Germinal center (tissue), 1 donor: ENCODE results near the gene FAAP20.

Source experiments
- DNase-seq: peaks from one replicate; pipeline ENCODE4 v3.0.0; 2012; ENCODE audit warnings: mixed read lengths, low spot score

Gene FAAP20

DNA sequence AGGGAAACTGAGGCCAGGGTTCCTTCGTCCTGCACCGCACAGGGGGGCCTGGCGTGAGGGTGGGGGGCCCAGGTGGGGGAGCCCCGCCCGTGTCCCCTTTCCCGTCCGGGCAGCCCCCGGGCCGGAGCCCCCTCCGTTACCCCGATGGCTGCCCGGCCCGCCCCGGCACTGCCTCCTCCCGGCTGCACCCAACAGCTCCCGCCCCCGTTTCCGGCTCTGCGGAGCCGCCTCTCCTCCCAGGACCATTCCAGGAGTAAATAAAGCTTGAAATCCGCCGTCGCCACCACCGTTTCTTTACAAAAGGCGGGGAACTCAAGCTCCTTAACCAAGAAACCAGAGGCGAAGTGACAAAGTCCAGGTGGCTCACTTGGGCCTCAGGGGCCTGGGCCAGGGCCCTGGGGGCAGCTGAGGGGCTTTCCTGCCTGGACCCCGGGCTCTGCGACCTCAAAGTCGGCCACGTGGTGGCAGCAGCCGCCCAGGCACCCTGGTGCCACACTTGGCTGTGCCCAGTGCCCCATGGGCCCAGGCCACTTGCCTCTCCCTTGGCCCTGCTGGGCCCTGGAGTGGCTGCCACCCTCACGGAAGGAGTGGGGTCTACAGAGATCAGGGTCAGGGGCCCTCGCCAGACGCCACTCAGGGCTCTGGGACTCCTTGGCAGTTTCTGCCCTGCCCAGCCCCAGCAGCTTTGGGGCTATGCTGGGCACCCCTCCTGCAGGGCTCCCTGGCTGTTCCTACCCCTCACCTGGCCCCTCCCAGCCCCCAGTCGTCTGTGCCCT, 514 bp upstream of the FAAP20 start:
- peak; percentile 90 for DNase-seq

DNA sequence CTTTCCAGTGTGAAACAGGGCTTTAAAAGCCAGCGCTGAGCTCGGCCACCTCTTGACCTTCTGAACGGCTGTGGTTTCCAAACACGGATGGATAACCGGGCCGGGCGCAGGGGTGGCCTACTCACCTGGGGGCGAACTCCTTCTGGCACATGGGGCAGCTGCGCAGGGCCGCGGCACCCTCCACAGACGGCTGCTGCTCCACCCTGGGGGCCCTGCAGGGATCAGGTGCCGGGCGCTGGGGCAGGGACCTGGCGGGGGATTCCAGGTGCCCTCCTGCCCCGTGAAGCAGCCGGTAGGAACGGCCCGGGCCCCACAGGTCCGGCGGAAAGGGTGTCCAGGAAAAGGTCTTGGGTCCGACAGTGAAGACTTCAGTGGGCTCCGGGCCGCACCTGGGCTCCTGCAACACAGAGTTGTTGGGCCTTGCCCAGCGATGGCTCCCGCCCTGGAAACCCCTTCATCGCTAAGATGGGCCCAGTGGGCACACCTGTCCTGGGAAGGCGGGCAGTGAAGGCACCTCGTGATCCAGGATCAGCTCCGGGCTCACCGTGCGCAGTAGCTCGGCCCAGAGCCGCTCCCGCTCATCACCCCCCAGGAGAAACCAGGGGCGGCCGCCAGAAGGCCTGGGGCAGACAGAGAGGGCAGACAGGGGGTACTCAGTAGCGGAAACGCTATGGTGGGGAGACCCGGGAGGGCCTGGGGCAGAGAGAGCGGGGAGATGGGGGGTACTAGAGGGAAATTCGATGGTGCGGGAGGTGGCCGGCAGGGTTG, 874 bp downstream of the FAAP20 start:
- no peak for DNase-seq

DNA sequence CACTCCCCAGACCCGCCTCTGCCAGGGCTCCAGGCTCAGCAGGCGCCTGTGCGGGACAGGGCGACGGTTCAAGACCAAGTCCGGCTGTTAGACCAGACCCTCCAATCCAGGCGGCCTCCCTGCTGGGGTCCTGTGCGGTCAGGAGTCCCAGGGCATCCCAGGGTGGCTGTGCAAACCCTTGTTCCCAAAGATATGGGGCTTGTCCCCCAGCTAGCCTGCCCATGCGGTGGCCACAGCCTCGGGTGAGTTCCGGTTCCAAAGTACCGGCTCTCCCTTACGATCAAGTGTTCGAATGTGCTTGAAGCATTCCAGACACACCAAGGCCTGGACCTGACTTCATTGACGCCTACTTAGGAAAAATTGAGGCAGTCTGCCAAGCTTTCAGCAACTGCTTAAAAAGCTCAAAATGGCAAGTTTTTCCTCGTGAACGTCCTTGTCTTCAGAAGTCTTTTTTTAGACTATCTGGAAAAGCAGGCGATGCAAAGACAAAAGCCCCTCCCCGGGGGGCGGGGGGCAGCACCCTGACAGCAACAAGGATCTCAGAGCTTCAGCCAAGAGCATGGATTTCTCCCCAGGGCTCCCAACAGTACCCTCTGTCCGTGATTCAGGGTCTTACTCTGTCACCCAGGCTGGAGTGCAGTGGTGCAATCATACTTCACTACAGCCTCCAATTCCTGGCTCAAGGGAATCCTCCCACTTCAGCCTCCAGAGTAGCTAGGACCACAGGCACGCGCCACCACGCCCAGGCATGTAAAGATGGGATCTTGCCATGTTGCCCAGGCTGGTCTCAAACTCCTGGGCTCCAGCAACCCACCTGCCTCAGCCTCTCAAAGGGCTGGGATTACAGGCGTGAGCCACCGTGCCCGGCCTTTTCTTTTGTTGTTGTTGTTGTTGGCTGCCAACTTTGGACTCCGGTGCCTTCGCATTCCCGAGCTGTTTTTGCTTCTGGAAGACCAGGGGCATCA, 2.3 kb downstream of the FAAP20 start:
- no peak for DNase-seq

DNA sequence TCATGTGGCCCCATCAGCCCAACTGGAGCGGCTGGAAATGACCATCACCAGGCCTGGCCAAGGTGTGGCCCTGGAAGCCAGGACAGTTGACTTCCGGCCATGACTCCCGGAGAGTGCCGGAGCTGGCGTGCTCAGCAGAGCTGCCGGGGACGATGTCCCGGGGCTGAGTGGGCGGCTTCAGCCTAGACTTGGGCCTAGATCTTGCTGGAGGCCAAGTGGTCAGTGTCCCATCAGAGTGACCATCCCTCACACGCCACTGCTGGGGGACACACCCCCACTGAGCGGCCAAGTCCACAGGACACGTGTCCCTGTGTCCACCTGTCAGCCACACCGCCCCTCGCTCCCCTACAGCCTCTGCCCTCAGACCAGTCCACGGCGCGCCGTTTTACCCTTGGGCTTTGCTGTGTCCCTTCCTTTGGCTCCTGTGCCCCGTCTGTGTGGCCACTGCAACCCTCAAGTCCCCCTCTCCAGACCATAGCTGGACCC, 4.0 kb downstream of the FAAP20 start:
- DNase-seq, result no peak

DNA sequence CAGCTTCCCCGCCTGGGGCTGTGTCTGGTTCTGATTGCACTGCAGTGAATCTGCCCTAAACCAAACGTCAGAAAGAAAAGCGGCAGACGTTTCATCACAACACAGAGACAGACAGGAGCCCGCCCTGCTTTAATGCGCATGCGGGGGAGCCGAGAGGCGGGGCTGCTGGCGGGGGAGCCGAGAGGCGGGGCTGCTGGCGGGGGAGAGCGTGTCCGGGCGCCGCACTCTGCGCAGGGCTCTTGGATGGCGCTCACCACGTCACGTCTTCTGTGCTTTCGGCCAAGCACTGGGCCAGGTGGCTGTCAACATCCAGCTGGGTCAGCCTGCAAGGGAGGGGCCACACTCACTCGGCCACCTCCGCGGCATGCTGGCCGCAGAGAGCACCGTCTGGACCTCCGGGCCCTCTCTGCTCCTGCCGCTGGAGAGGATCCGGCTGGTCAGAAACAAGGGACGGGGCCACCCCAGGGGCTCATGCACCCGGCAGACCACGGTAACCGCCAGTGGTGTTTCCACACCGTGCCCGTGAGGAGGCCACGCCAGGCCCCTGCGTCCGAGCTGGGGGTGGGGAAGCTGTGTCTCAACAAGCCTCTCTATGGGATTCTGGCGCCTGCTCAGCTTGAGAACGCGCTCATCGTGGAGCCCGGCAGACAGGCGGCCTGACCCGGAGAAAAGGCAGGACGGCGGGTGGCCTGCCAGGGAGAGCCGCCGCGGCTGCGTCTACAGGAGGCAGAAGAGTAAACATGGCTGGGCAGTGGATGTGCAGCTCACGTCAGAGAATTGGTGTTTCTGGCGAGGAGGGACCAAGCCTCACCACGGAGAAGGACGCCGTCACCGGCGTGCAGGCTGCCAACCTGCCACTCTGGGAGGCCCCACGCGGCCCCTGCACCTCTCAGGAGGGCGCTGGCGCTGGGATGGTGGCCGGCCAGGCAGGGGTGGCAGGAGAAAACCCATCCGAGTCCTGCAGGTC, 4.8 kb downstream of the FAAP20 start:
- peak; percentile 86 for DNase-seq

DNA sequence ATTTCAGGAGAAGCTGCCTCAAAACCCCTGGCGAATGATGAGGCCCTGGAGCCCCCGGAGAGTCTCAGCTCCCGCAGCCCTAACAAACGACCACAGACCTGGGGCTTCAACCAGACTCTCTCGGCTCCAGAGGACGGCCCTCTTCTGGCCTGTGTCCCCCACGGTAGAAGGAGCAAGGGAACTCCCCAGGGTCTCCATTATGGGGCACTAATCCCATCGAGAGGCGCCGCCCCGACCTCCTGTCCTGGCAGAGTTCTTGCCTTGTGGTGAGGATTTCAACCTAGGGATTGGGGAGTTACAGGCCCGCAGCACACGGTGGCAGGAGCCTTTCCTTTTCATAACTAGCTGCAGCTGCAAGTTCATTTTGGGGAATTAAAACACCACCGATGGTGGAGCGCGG, 6.2 kb downstream of the FAAP20 start:
- no peak for DNase-seq

DNA sequence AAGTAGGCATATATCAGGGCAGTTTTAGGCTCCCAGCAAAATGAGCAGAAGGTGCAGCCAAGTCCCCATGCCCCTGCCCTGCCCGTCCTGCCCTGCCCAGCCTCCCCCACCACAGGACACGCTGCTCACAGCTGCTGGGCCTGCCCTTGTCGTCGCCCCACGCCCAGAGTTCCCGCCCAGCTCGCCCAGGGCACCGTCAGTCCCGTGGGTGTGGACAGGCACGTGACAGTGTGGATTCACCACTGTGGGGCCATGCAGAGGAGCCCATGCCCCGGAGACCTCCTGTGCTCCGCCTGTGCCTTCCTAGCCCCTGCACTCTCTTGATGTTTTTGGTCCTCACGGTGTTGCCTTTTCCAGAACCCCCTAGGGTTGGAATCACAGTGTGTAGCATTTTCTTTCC, 7.0 kb downstream of the FAAP20 start:
- DNase-seq, result no peak

DNA sequence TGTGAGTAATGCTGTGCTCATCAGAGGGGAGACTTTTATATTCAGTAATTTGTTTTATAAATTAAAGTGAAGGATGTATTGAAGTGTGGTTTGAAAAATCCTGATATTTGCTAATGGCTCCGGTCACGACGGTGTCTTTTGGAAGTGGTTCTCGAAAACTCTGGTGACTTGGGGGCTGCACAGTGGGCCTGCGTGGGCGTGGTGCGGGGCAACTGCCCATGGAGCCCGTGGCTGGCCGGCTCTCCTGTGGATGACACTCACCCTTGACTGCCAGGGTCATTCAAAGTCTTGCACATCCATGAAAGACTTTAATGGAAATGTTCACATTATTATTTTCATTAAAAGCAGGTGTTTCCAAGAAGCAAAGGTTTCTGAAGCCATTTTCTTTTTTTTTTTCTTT, 7.7 kb downstream of the FAAP20 start:
- DNase-seq, result no peak

DNA sequence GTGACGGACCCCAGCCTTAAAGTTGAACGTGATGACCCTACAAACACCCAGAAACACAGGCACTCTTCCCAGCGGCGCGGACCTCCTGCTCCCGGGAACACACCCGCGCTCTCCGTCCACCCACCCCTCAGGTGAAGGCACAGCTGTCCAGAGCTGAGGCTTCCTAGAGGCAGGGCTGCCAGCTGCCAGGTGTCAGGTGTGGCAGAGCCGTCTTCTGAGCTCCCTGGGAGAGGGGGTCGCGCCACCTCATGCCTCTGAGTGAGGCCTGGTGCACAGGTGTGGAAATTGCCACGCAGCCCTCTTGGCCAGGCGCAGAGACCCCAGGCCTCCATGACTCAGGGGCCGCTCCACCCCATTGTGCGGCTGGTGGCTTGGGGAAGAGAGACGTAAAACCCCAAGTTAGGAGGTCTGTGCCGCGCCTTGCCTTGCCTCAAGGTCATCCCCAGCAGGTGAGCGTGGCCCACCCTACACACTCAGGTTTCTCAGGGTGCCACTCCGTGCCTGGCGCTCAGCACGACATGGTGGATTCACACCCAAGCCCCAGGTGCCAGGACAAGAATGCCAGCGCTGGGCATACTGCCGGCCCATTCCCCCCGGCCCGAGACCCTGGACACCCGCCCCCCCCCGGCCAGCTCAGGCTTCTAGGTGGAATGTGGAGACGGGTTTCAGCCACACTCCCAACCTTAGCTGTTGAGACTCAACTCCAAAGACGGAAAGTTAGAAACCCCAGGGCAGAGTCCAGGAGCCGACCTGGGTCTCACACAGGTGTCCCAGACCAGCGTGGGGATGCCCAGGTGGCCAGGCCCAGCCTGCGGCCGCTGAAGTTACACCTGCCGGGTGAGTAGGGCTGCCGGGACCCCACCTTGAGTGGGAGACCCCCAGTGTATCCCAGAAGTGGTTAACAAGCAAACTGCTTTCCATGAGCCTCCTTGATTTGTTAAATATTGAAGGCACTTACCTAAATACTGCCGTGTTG, 8.4 kb downstream of the FAAP20 start:
- no peak for DNase-seq

DNA sequence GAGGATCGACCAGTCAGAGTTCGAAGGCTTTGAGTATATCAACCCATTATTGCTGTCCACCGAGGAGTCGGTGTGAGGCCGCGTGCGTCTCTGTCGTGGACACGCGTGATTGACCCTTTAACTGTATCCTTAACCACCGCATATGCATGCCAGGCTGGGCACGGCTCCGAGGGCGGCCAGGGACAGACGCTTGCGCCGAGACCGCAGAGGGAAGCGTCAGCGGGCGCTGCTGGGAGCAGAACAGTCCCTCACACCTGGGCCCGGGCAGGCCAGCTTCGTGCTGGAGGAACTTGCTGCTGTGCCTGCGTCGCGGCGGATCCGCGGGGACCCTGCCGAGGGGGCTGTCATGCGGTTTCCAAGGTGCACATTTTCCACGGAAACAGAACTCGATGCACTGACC, 9.6 kb downstream of the FAAP20 start:
- no peak for DNase-seq

DNA sequence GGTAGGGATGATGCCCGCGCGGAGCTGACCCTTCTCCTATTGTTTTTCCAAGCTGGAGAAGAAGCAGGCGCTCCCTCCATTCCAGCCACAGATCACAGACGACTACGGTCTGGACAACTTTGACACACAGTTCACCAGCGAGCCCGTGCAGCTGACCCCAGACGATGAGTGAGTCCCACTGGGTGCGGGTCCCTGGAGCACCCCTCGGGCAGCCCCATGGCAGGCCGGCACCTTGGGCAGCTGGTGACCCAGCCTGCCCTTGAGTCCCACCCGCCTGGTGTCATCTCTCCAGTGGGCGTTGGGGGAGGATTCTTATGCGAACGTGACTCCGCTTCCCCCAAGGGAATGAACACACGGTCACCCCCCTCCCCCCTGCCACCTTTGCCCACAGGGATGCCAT, 10.0 kb downstream of the FAAP20 start:
- no peak for DNase-seq

DNA sequence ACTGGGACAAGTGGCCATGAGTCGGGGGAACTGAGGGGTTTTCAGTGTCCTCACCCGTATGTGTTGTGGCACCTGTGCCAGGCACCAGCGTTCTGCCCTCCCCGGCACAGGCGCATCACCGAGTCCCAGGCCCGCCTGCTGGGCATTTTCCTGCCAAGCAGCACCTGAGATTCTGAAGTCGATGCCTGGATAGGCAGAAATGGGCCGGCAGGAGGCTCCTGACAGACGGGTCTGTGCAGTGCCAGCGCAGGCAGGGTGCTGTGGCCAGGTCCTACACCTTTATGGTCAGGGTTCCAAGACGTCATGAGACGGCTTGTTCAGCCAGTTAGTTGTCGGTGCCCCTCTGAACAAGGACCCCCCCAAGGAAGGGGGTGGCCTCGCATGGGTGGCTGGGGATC, 10.6 kb downstream of the FAAP20 start:
- no peak for DNase-seq

DNA sequence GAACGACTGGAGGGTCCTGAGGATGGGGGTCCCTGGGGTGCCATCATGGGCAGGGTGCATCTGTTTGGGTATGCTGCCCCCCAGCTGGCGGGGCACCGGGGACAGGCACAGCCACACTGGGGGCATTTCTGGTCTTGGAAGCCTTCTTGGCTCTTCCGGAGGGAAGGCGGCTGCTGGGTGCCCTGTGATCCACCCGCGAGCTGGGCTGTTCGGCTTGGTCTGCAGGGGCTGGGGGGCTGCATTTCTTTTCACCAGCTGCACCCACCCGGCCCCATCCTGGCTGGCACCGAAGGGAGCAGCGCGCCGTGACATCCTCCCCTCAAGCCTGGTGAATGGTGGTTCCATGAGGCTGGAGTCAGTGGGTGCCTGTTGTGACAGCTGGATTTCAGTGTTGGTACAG, 12.2 kb downstream of the FAAP20 start:
- no peak for DNase-seq

DNA sequence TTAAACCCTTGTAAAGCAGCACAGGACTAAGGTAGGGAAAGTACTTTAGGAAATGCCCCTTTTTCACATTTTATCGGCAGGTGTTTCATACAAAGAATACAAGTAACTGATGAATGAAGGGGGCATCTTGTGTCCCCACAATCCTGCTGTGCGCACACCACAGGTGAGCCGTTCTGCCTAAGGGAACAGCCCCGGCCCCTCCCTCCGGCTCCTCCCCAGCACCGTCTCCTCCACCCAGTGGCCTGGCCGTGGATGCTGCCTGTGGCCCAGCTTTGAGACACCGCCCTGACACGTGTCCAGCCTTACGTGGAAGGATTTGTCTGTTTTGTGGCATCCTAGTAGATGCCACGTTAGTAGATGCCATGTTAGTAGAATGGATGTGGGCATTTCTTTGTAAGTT, 12.8 kb downstream of the FAAP20 start:
- DNase-seq, result no peak

DNA sequence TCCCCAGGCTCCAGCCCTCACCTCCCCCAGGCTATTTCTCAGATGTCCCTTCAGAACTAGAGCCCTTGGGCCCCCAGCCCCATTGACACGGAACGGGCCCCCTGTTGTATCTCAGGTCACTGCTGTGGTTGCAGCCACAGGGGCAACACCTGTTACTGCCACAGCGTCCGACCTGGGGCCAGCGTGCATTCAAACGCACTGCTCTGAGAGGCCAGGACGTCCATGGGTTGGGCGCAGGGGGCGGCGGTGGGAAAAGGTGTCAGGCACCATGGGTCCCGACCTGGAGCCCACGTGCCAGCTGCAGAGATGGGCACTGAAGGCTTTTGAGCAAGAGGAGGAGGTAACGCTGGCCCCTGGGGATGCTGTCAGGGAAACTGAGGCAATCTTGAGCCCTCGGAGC, 13.3 kb downstream of the FAAP20 start:
- no peak for DNase-seq

DNA sequence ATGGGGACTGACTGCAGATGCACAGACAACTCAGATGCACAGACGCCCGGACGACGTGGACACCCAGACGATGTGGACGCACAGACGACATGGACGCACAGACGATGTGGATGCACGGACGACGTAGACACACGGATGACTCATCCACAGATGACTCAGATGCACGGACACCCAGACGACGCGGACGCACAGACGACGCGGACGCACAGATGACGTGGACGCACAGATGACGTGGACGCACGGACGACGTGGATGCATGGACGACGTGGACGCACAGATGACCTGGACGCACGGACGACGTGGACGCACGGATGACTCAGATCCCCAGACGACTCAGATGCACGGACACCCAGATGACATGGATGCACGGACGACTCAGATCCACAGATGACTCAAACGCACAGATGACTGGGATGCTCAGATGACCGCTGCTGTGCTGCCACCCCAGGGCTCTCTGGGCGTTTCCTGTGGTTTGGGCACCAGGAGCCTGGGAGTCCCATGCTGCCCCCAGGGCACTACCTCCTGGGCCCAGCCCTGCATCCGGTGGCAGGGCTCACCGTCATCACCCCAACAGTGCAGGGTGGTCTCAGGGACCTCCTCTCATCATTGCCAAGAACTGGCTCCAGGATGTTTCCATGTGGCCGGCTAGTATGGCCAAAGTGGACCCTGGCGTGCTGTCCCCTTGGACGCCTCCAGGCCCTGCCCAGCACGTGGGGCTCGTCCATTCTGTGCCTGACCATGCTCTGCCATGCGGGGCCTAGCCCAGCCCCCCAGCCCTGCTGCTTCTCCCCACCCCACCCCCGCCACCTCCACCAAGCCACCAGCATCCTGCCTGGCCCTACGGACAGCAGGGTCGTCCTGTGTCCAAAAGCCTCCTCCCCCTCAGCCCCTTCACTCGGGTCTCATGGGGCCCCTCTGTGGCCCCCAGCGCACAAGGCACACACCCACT, 14.0 kb downstream of the FAAP20 start:
- no peak for DNase-seq

DNA sequence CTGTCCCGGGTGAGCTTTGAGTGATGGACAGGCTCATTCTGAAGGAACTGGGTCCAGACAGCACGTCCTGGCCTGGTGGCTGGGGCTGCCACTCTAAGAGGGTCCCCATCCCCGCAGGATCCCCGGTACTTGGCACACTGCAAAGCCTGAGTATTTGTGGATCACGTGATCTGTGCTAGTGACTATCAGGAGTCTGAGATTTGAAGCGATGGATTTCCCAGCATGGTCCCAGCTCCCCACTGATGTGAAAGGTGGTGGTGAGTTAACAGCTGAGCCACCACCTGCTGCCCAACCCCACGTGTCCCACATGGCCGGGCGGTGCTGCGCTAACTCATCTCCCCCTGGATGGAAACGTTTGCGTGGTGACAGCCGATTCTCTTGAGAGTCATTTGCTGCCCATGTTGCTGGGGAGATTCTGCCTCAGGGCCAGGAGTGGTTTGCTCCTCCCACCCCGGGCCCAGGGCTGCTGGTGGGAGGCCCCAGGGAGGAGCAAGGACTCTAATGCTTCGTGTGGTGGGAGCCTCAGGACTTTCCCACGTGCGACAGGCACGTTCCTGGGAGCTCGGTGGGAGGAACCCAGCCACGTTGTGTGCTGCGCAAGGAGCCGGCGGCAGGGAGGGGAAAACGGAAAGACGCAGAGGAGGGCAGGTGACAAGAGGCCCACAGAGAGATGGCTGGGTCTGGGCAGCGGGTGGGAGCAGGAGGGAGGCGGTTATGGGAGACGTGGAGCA, 15.1 kb downstream of the FAAP20 start:
- no peak for DNase-seq

DNA sequence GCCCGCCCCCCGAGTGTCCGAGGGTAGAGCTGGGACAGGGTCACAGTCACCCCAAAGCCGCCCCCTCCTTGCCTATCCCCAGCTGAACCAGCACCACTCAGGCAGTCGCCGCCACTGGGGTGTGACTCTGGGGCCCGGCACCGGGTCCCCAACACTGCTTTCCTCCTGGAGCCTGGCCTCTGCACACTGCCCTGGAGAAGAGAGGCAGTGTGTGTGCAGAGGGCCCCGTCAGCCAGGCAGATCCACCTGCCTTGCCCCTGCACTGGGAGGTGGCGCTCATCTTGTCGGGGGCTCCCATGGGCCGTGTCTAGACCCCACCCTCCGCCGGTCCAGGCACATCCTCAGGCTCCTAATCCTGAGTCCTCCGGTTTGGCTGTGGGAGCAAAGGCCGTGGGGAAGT, 15.7 kb downstream of the FAAP20 start:
- no peak for DNase-seq
